ENCODE data around the gene PTOV1. TPM values are rescaled to one million over a fixed set of nuclear protein-coding genes. Genes with fewer than 3 reads are reported as not detected.

The PTOV1 gene
- total RNA-seq, result 10 to 100 TPM; 90.2 to 90.9 TPM

- ChIA-PET POLR2A (interaction anchor here (0.6 to 1.8 kb wide), 6 partner anchors 13 to 79 kb away, joined by 3 to 13 read pairs (median 4); partner anchors contain the start of gene PNKP), CTCF (interaction anchor here (1.0 to 1.5 kb wide), 7 partner anchors 13 to 348 kb away, joined by 3 to 4 read pairs (median 3); partner anchors contain the start of genes ATF5 and NUP62)
These were observed at the start of gene PTOV1 for GRCh38 chr19:49850487-49851342. PTOV1 (plus strand) TSS chr19:49851159.

GRCh38 chr19:49801401-49801888, 49.5 kb upstream of the PTOV1 start:
- ChIA-PET POLR2A (no interaction called here), CTCF (no interaction called here)

- ChIA-PET POLR2A (no interaction called here), CTCF (no interaction called here)
These were observed 48.8 kb upstream of the PTOV1 start for GRCh38 chr19:49801966-49802661.

- POLR2A ChIA-PET, result no interaction called here
- CTCF ChIA-PET, result no interaction called here
These were observed 48.0 kb upstream of the PTOV1 start for GRCh38 chr19:49802836-49803528.

GRCh38 chr19:49803529-49803856, 47.5 kb upstream of the PTOV1 start:
- POLR2A ChIA-PET, result no interaction called here
- CTCF ChIA-PET, result interaction anchor here (0.6 kb wide), 1 partner anchor 11 kb away, joined by 4 read pairs; no protein-coding TSS in a partner anchor

- ChIA-PET CTCF (interaction anchor here (0.8 to 1.9 kb wide), 2 partner anchors 31 to 88 kb away, joined by 4 read pairs; no protein-coding TSS in a partner anchor), POLR2A (no interaction called here)
These were observed 44.9 kb upstream of the PTOV1 start for GRCh38 chr19:49805822-49806619.

GRCh38 chr19:49806620-49806959, 44.4 kb upstream of the PTOV1 start:
- ChIA-PET CTCF (no interaction called here), POLR2A (no interaction called here)

GRCh38 chr19:49807058-49807903, 43.7 kb upstream of the PTOV1 start:
- CTCF ChIA-PET, result no interaction called here
- POLR2A ChIA-PET, result no interaction called here

GRCh38 chr19:49807904-49808675, 42.9 kb upstream of the PTOV1 start:
- ChIA-PET CTCF (interaction anchor here (1.2 kb wide), 1 partner anchor 11 kb away, joined by 3 read pairs; no protein-coding TSS in a partner anchor), POLR2A (interaction anchor here (0.6 kb wide), 1 partner anchor 1314 kb away, joined by 3 read pairs; no protein-coding TSS in a partner anchor)

GRCh38 chr19:49808711-49809159, 42.2 kb upstream of the PTOV1 start:
- POLR2A ChIA-PET, result interaction anchor here (0.5 to 0.6 kb wide), 3 partner anchors 89 to 1314 kb away, joined by 3 read pairs; no protein-coding TSS in a partner anchor

GRCh38 chr19:49809160-49809940, 41.6 kb upstream of the PTOV1 start:
- ChIA-PET POLR2A (interaction anchor here (0.5 to 1.1 kb wide), 3 partner anchors 90 to 192 kb away, joined by 3 to 4 read pairs (median 3); no protein-coding TSS in a partner anchor), CTCF (interaction anchor here (1.2 to 1.8 kb wide), 2 partner anchors 10 to 92 kb away, joined by 3 to 8 read pairs; no protein-coding TSS in a partner anchor)

More at GRCh38 chr19:49808711-49809159, 42.2 kb upstream of the PTOV1 start:
- CTCF ChIA-PET, result interaction anchor here (1.2 kb wide), 1 partner anchor 10 kb away, joined by 3 read pairs; no protein-coding TSS in a partner anchor

GRCh38 chr19:49809941-49810389, 41.0 kb upstream of the PTOV1 start:
- CTCF ChIA-PET, result interaction anchor here (0.6 to 1.8 kb wide), 2 partner anchors 93 to 426 kb away, joined by 4 to 8 read pairs; no protein-coding TSS in a partner anchor
- POLR2A ChIA-PET, result interaction anchor here (1.1 kb wide), 1 partner anchor 192 kb away, joined by 4 read pairs; no protein-coding TSS in a partner anchor

- ChIA-PET POLR2A (no interaction called here), CTCF (no interaction called here)
These were observed 39.6 kb upstream of the PTOV1 start for GRCh38 chr19:49811328-49811727.

GRCh38 chr19:49812452-49812996, 38.4 kb upstream of the PTOV1 start:
- POLR2A ChIA-PET, result no interaction called here

GRCh38 chr19:49812997-49813861, 37.7 kb upstream of the PTOV1 start, which contains the start of gene FUZ:
FUZ (minus strand) TSS chr19:49813292; CDS start chr19:49813106, 186 bp downstream.
- CTCF ChIA-PET, result interaction anchor here (1.0 kb wide), 1 partner anchor 129 kb away, joined by 3 read pairs; no protein-coding TSS in a partner anchor
- POLR2A ChIA-PET, result interaction anchor here (0.5 to 0.8 kb wide), 3 partner anchors 47 to 89 kb away, joined by 3 to 6 read pairs (median 4); no protein-coding TSS in a partner anchor

More at GRCh38 chr19:49812452-49812996, 38.4 kb upstream of the PTOV1 start:
- CTCF ChIA-PET, result interaction anchor here (1.0 kb wide), 1 partner anchor 128 kb away, joined by 3 read pairs; no protein-coding TSS in a partner anchor
